ENCODE measurements around the gene SMARCA2.

- TF ChIP-seq SIN3A (IDR thresholded peaks at IDR 0.05; ENCODE audit: borderline replicate concordance, insufficient read depth, low read length) (no peak), POLR2AphosphoS5 (IDR thresholded peaks at IDR 0.05; ENCODE audit: low read depth, low read length) (no peak), FOXP2 (optimal IDR thresholded peaks at IDR 0.05; ENCODE audit: borderline replicate concordance, extremely low read depth, extremely low read length, insufficient read depth) (no peak)
Observed at GRCh38 chr9:2159521-2160454, 144.6 kb downstream of the SMARCA2 start.
